ENCODE data around the gene AKAP7. TPM values are rescaled to one million over a fixed set of nuclear protein-coding genes. Genes with fewer than 3 reads are reported as not detected.
"Not testable (repeated sequence)": the region's sequence is repeated elsewhere in the genome, so short reads cannot be mapped to it uniquely, and the experiment has no call there.

The AKAP7 gene
- total and polyA plus RNA-seq, 2 experiments from 2014 or later = 18.4 to 54.4 TPM

DNA sequence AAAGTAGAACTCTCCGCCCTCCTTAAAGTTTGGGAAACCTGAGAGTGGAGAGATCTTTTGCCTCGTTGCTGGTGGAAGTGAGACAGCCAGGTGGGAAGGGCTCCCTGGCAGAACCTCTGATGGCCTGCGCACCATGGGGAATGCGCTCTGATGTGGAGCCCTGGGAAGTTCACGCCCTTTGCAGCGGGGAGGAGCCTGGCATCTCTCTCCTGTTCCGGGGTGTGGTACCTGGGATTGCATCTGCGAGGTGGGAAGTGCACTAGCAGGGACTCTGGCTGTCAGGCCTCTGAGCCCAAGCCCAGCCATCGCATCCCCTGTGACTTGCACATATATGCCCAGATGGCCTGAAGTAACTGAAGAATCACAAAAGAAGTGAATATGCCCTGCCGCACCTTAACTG, 159.8 kb downstream of the AKAP7 start:
- Histone ChIP-seq H4K20me1 (ENCODE audit: insufficient read depth, poor library complexity, severe bottlenecking) (no peaks in the 10 kb centered on the region), H3K4me1 (ENCODE audit: insufficient read depth) (peaks cover 21% of the 10 kb centered on the region), H3K27ac (no peak overlapping the region), H3K9me3 (ENCODE audit: low read depth) (no peaks in the 10 kb centered on the region), H3K4me2 (no peak overlapping the region), H2AFZ (no peak overlapping the region), H3K9me2 (replicated peaks; ENCODE audit: insufficient read depth) (no peaks in the 10 kb centered on the region), H3K79me2 (no peaks in the 10 kb centered on the region), H3K36me3 (replicated peaks; ENCODE audit: insufficient read depth, low read depth) (no peaks in the 10 kb centered on the region), H3K27me3 (no peaks in the 10 kb centered on the region), H3K4me3 (no peak overlapping the region)
- WGBS (ENCODE audit: low lambda C conversion rate, missing lambda C conversion rate) = 92% methylated on average over 10 of the region's 10 CpGs
- no peak for DNase-seq (ENCODE audit: low spot score)
- TF ChIP-seq EZH2phosphoT487 (IDR thresholded peaks at IDR 0.05; ENCODE audit: low read depth, severe bottlenecking, unreplicated experiment) (no peak), EZH2 (IDR thresholded peaks at IDR 0.05; ENCODE audit: borderline replicate concordance) (no peak)
- TF ChIP-seq, protein P1, sequence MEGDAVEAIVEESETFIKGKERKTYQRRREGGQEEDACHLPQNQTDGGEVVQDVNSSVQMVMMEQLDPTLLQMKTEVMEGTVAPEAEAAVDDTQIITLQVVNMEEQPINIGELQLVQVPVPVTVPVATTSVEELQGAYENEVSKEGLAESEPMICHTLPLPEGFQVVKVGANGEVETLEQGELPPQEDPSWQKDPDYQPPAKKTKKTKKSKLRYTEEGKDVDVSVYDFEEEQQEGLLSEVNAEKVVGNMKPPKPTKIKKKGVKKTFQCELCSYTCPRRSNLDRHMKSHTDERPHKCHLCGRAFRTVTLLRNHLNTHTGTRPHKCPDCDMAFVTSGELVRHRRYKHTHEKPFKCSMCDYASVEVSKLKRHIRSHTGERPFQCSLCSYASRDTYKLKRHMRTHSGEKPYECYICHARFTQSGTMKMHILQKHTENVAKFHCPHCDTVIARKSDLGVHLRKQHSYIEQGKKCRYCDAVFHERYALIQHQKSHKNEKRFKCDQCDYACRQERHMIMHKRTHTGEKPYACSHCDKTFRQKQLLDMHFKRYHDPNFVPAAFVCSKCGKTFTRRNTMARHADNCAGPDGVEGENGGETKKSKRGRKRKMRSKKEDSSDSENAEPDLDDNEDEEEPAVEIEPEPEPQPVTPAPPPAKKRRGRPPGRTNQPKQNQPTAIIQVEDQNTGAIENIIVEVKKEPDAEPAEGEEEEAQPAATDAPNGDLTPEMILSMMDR (IDR thresholded peaks at IDR 0.05; ENCODE audit: poor library complexity) = no peak

DNA sequence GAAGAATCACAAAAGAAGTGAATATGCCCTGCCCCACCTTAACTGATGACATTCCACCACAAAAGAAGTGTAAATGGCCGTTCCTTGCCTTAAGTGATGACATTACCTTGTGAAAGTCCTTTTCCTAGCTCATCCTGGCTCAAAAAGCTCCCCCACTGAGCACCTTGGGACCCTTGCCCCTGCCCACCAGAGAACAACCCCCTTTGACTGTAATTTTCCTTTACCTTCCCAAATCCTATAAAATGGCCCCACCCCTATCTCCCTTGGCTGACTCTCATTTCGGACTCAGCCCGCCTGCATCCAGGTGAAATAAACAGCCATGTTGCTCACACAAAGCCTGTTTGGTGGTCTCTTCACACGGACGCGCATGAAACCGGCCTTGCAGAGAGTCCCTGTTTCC, 165.6 kb downstream of the AKAP7 start:
- H3K4me3 ChIP-seq; H3K9me2 ChIP-seq (replicated peaks; ENCODE audit: insufficient read depth); H3K36me3 ChIP-seq (replicated peaks; ENCODE audit: insufficient read depth, low read depth); H3K27ac ChIP-seq; H3K9me3 ChIP-seq (ENCODE audit: low read depth); H3K4me2 ChIP-seq; H3K79me2 ChIP-seq; H2AFZ ChIP-seq; H3K27me3 ChIP-seq; H4K20me1 ChIP-seq (ENCODE audit: insufficient read depth, poor library complexity, severe bottlenecking); H3K4me1 ChIP-seq (ENCODE audit: insufficient read depth); DNase-seq (ENCODE audit: low spot score): not testable (repeated sequence)
- WGBS (ENCODE audit: low lambda C conversion rate, missing lambda C conversion rate) = 93% methylated on average over 7 of the region's 7 CpGs

DNA sequence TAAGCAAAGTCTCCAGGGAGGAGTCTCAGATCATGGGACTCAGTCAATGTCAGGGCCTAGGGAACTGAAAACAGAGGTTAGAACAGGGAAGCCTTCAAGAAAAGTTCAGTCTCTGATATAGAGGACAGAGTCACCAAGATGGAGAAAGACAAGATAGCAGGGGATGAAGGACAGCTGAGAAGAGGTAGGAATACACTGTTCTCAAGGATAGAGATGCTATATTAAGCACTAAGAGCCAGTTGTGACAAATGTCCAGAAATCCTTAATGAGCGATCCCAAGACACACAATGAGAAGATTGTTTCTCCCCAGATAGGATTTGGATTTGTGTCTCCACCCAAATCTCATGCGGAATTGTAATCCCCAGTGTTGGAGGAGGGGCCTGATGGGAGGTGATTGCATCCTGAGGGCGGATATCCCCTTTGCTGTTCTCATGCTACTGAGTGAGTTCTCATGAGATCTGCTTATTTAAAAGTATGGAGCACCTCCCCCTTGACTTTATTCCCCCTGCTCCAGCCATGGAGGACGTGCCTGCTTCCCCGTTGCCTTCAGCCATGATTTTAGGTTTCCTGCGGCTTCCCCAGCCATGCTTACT, 168.2 kb downstream of the AKAP7 start:
- H2AFZ ChIP-seq = no peak overlapping the region
- H3K4me1 ChIP-seq (ENCODE audit: insufficient read depth) = no peaks in the 10 kb centered on the region
- H3K79me2 ChIP-seq = no peaks in the 10 kb centered on the region
- no peak overlapping the region for H3K4me3 ChIP-seq
- no peaks in the 10 kb centered on the region for H3K9me3 ChIP-seq (ENCODE audit: low read depth)
- WGBS (ENCODE audit: low lambda C conversion rate, missing lambda C conversion rate) = 95% methylated on average over 6 of the region's 6 CpGs
- H3K4me2 ChIP-seq = no peak overlapping the region
- no peak overlapping the region for H3K27ac ChIP-seq
- no peak for TF ChIP-seq EZH2 (IDR thresholded peaks at IDR 0.05; ENCODE audit: borderline replicate concordance)
- no peaks in the 10 kb centered on the region for H3K9me2 ChIP-seq (replicated peaks; ENCODE audit: insufficient read depth)
- H4K20me1 ChIP-seq (ENCODE audit: insufficient read depth, poor library complexity, severe bottlenecking) = no peaks in the 10 kb centered on the region
- no peaks in the 10 kb centered on the region for H3K27me3 ChIP-seq
- no peaks in the 10 kb centered on the region for H3K36me3 ChIP-seq (replicated peaks; ENCODE audit: insufficient read depth, low read depth)
- no peak for DNase-seq (ENCODE audit: low spot score)

DNA sequence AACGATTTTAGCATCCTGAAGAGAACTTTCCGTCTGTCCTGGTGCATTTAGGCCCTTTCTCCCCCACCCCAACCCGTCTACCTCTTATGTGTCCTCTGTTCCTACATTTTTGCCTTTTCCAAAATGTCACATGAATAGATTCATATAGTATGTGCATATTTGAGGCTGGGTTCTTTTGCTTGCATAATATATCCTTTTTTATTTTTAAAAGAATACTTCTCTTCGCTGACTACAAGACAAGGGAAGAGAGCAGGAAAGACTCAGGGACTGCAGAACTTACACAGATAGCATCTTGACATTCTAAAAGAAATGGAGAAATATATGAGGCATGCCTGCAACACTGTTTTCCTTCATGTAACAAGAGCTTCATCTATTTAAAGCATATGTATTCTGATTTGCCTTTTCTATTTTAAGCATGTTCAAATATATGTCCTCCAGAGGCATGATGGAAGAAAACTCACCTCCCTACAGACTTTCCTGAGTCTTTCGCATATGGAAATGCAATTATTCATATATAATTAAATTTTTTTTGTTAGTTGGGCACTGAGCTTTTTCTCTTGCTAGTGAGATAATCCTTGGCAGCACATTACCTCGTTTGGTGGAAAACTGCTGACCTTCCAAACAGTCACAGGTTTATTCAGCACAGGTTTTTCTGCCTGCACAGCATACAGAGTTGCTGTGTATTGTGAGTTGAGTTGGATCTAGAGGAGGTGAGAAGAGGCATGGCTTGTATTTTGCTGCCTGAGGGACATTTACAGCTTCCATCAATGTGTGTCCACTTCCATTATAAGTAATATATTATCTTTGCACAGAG, 170.0 kb downstream of the AKAP7 start:
- Histone ChIP-seq H4K20me1 (ENCODE audit: insufficient read depth, poor library complexity, severe bottlenecking) (no peaks in the 10 kb centered on the region), H3K4me2 (no peak overlapping the region), H3K27ac (no peak overlapping the region), H2AFZ (no peak overlapping the region), H3K79me2 (no peaks in the 10 kb centered on the region), H3K27me3 (no peaks in the 10 kb centered on the region), H3K9me3 (ENCODE audit: low read depth) (peaks cover 10% of the 10 kb centered on the region), H3K9me2 (replicated peaks; ENCODE audit: insufficient read depth) (no peaks in the 10 kb centered on the region), H3K36me3 (replicated peaks; ENCODE audit: insufficient read depth, low read depth) (no peaks in the 10 kb centered on the region), H3K4me3 (no peak overlapping the region), H3K4me1 (ENCODE audit: insufficient read depth) (no peaks in the 10 kb centered on the region)
- TF ChIP-seq, protein P1 (IDR thresholded peaks at IDR 0.05; ENCODE audit: poor library complexity) = no peak
- TF ChIP-seq EZH2phosphoT487 (IDR thresholded peaks at IDR 0.05; ENCODE audit: low read depth, severe bottlenecking, unreplicated experiment) (no peak), EZH2 (IDR thresholded peaks at IDR 0.05; ENCODE audit: borderline replicate concordance) (no peak)
- 80% methylated on average over 6 of the region's 6 CpGs for WGBS (ENCODE audit: low lambda C conversion rate, missing lambda C conversion rate)
- no peak for DNase-seq (ENCODE audit: low spot score)
